Measurements from ENCODE around the gene SCNN1A. TPM values are rescaled to one million over a fixed set of nuclear protein-coding genes. Genes with fewer than 3 reads are reported as not detected.

Gene SCNN1A
- total RNA-seq (2021; ENCODE audit: unreplicated experiment) (118 TPM), Bru-seq, nascent RNA (percentile 89 among the genes with signal in this experiment), BruChase-seq, experiment 1, labeled RNA remaining after a 6-hour chase (percentile 92 among the genes with signal in this experiment), BruChase-seq, experiment 2, labeled RNA remaining after a 2-hour chase (percentile 92 among the genes with signal in this experiment)
- 150 and 159 TPM in 2 replicates for polyA plus RNA-seq (2012)
- long read RNA-seq, partial matches to known transcripts, result 19 of 52 reads
- long read RNA-seq, other reads (novel, unspliced or antisense), result 26 of 52 reads

- Histone ChIP-seq H3K4me3 (replicated peaks in 1 of 2; ENCODE audit: low read depth in 1 of 2, low read length in 2 of 2) (peak within 1 kb of the TSS; percentile 54 to 58), H4K20me1 (ENCODE audit: insufficient read depth) (no peaks in the 10 kb centered on the region), H3K4me1 (ENCODE audit: control insufficient read depth in 1 of 2, insufficient read depth in 2 of 2, low read length in 2 of 2) (peaks cover 73 to 83% of the 10 kb centered on the region in 2 experiments), H3K27ac (ENCODE audit: low read depth, low read length) (peak within 1 kb of the TSS; percentile 100), H3K4me2 (ENCODE audit: low read length) (peak within 1 kb of the TSS; percentile 91), H3K36me3 (ENCODE audit: control insufficient read depth in 1 of 2, insufficient read depth in 2 of 2, low read length in 2 of 2) (no peaks in the 10 kb centered on the region), H3K9ac (ENCODE audit: low read length) (peak within 1 kb of the TSS; percentile 73), H3K9me2 (ENCODE audit: insufficient read depth) (no peaks in the 10 kb centered on the region), H3K79me2 (ENCODE audit: insufficient read depth, low read length) (peaks cover 33% of the 10 kb centered on the region), H3K9me3 (ENCODE audit: control insufficient read depth in 1 of 2, insufficient read depth in 1 of 2, low read depth in 1 of 2, low read length in 2 of 2) (no peaks in the 10 kb centered on the region), H2AFZ (ENCODE audit: low read depth, low read length, poor library complexity, severe bottlenecking) (no peak within 1 kb of the TSS), H3K27me3 (ENCODE audit: insufficient read depth, low read length) (no peaks in the 10 kb centered on the region)
- ChIA-PET CTCF (interaction anchor here (1.4 to 2.0 kb wide), 2 partner anchors 39 to 49 kb away, joined by 4 to 5 read pairs; no protein-coding TSS in a partner anchor), POLR2A (interaction anchor here (1.0 to 1.9 kb wide), 5 partner anchors 30 to 95 kb away, joined by 3 to 11 read pairs (median 5); partner anchors contain the start of genes TNFRSF1A and VAMP1), RAD21 (ENCODE audit: low non-redundant PET in 1 of 2, low total read pairs in 2 of 2, uncharacterized antibody in 2 of 2, unreplicated experiment in 2 of 2) (interaction anchor here in 1 of 2 experiments (1.0 to 1.4 kb wide), 3 partner anchors 20 to 50 kb away, joined by 3 read pairs; no protein-coding TSS in a partner anchor)
- BruUV-seq (replicated peaks), result no TSS peak
- no peak for DNase-seq (ENCODE audit: low read depth, low spot score)
- ATAC-seq, result no peak
- intact Hi-C loops (cut with micrococcal nuclease), result loop anchor here (2.0 kb wide), 1 partner anchor 39 kb away; no protein-coding TSS in a partner anchor
- TF ChIP-seq EGR1 (IDR thresholded peaks at IDR 0.05; ENCODE audit: low read depth) (no peak), YY1 (IDR thresholded peaks at IDR 0.05; ENCODE audit: extremely low read depth, insufficient replicate concordance, low read depth, low read length) (no peak), POLR2AphosphoS5 (IDR thresholded peaks at IDR 0.05; ENCODE audit: low read depth, low read length) (no peak; the same call in 1 of the 2 replicates), EZH2phosphoT487 (IDR thresholded peaks at IDR 0.05; ENCODE audit: borderline replicate concordance) (no peak), CEBPB (IDR thresholded peaks at IDR 0.05; ENCODE audit: low read depth) (no peak), FOSL1 (IDR thresholded peaks at IDR 0.05; ENCODE audit: low read depth) (no peak), CTCF (IDR thresholded peaks at IDR 0.05 in 2 of 3, conservative IDR thresholded peaks at IDR 0.05 in 1 of 3; ENCODE audit: borderline replicate concordance in 1 of 3, insufficient read depth in 1 of 3, low read depth in 2 of 3, low read length in 2 of 3) (no peak), EZH2 (IDR thresholded peaks at IDR 0.05) (no peak), JUND (IDR thresholded peaks at IDR 0.05) (no peak), RAD21 (IDR thresholded peaks at IDR 0.05; ENCODE audit: low read depth) (no peak), POLR2A (IDR thresholded peaks at IDR 0.05; ENCODE audit: borderline replicate concordance, extremely low read depth, insufficient read depth, insufficient read length) (no peak), CBX3 (IDR thresholded peaks at IDR 0.05; ENCODE audit: low read depth) (no peak), MAX (IDR thresholded peaks at IDR 0.05) (no peak), SP1 (IDR thresholded peaks at IDR 0.05; ENCODE audit: low read depth) (no peak)
- TF ChIP-seq, protein P1, sequence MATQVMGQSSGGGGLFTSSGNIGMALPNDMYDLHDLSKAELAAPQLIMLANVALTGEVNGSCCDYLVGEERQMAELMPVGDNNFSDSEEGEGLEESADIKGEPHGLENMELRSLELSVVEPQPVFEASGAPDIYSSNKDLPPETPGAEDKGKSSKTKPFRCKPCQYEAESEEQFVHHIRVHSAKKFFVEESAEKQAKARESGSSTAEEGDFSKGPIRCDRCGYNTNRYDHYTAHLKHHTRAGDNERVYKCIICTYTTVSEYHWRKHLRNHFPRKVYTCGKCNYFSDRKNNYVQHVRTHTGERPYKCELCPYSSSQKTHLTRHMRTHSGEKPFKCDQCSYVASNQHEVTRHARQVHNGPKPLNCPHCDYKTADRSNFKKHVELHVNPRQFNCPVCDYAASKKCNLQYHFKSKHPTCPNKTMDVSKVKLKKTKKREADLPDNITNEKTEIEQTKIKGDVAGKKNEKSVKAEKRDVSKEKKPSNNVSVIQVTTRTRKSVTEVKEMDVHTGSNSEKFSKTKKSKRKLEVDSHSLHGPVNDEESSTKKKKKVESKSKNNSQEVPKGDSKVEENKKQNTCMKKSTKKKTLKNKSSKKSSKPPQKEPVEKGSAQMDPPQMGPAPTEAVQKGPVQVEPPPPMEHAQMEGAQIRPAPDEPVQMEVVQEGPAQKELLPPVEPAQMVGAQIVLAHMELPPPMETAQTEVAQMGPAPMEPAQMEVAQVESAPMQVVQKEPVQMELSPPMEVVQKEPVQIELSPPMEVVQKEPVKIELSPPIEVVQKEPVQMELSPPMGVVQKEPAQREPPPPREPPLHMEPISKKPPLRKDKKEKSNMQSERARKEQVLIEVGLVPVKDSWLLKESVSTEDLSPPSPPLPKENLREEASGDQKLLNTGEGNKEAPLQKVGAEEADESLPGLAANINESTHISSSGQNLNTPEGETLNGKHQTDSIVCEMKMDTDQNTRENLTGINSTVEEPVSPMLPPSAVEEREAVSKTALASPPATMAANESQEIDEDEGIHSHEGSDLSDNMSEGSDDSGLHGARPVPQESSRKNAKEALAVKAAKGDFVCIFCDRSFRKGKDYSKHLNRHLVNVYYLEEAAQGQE (IDR thresholded peaks at IDR 0.05; ENCODE audit: low read depth), result no peak
- TF ChIP-seq, protein P2, sequence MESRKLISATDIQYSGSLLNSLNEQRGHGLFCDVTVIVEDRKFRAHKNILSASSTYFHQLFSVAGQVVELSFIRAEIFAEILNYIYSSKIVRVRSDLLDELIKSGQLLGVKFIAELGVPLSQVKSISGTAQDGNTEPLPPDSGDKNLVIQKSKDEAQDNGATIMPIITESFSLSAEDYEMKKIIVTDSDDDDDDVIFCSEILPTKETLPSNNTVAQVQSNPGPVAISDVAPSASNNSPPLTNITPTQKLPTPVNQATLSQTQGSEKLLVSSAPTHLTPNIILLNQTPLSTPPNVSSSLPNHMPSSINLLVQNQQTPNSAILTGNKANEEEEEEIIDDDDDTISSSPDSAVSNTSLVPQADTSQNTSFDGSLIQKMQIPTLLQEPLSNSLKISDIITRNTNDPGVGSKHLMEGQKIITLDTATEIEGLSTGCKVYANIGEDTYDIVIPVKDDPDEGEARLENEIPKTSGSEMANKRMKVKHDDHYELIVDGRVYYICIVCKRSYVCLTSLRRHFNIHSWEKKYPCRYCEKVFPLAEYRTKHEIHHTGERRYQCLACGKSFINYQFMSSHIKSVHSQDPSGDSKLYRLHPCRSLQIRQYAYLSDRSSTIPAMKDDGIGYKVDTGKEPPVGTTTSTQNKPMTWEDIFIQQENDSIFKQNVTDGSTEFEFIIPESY (IDR thresholded peaks at IDR 0.05; ENCODE audit: extremely low read depth, insufficient replicate concordance, low read length), result no peak
- TF ChIP-seq, protein P3, sequence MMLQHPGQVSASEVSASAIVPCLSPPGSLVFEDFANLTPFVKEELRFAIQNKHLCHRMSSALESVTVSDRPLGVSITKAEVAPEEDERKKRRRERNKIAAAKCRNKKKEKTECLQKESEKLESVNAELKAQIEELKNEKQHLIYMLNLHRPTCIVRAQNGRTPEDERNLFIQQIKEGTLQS (IDR thresholded peaks at IDR 0.05), result no peak
Observed at GRCh38 chr12:6375269-6376078, at the start of gene SCNN1A. Gene SCNN1A (minus strand): TSS chr12:6375563. CDS start chr12:6374783, 780 bp downstream.
